Subcutaneous abdominal adipose tissue (tissue), 5 donors: ENCODE data around the gene DPYD.

Experiments used
- H3K27ac ChIP-seq: one replicate; pipeline ENCODE4 v1.7.0; 2013; ENCODE audit warnings: low read depth, mild to moderate bottlenecking, inconsistent platforms, low read length, moderate library complexity
- H3K27me3 ChIP-seq, 5 donors: one replicate each; pipeline ENCODE4 v1.7.0; 2013; ENCODE audit warnings: low read length in 5 of 5, inconsistent platforms in 1 of 5; ENCODE audit not compliant: control insufficient read depth in 5 of 5, insufficient read depth in 4 of 5
- H3K36me3 ChIP-seq, 5 donors: one replicate each; pipeline ENCODE4 v1.7.0; 2013; ENCODE audit warnings: low read length in 5 of 5; ENCODE audit not compliant: control insufficient read depth in 5 of 5, insufficient read depth in 5 of 5
- H3K4me1 ChIP-seq, 5 donors: one replicate each; pipeline ENCODE4 v1.7.0; 2013; ENCODE audit warnings: low read length in 5 of 5, mild to moderate bottlenecking in 3 of 5, moderate library complexity in 1 of 5; ENCODE audit not compliant: control insufficient read depth in 5 of 5, insufficient read depth in 5 of 5
- H3K4me3 ChIP-seq, 5 donors: one replicate each; pipeline ENCODE4 v1.7.0; 2013; ENCODE audit warnings: low read length in 5 of 5, low read depth in 1 of 5
- H3K9ac ChIP-seq, 5 donors: one replicate each; pipeline ENCODE4 v1.7.0; 2013; ENCODE audit warnings: low read length in 5 of 5, mild to moderate bottlenecking in 4 of 5, moderate library complexity in 3 of 5
- H3K9me3 ChIP-seq, 5 donors: one replicate each; pipeline ENCODE4 v1.7.0; 2013; ENCODE audit warnings: low read length in 5 of 5; ENCODE audit not compliant: control insufficient read depth in 5 of 5
- donor health status: healthy.
- donor health status: healthy.
- donor health status: healthy.
- donor health status: healthy.
- donor health status: healthy.

The DPYD gene

DNA sequence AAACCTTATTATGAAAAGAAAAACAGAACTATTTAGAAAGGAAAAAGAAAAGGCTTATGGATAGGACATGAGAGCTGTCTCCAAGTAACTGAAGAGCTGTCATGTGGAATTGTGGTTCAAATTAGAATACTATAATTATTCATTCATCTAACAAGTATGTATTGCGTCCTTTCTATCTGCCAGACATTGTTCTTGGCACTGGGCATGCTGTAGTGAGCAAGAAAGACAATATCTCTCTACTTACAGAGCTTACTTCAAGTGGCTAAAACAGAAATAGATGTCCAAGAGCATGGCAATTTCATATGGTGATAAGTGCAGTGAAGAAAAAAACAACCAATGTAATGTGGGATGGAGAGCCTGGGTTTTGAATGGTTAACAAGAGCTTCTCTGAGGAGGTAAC, 413.0 kb downstream of the DPYD start:
- Histone ChIP-seq H3K4me3 (no peak overlapping the region), H3K27ac (no peak overlapping the region), H3K9me3 (peaks cover 3 to 8% (median 4%) of the 10 kb centered on the region in 5 donors), H3K36me3 (peaks cover 0 to 6% (median 0%) of the 10 kb centered on the region in 5 donors), H3K27me3 (no peaks in the 10 kb centered on the region), H3K4me1 (no peaks in the 10 kb centered on the region), H3K9ac (no peak overlapping the region)

DNA sequence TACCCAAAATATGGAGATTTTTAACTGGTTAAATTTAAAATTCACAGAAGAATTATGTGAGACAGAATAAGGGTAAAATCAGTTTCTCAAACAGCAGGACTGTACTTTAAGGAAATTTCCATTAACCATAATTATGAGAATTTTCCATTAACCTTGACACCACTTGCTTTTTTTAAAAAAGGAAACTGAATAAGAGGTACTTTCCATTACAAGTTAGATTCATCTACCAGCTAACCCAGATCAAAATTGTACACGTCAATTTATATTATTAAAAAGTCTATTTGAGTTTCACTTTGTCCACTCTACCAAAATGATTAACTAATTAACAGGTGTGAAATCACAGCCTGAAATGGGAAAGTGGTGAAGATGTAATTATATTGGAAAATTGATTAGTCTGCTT, 414.5 kb downstream of the DPYD start:
- Histone ChIP-seq H3K27ac (no peak overlapping the region), H3K4me1 (no peaks in the 10 kb centered on the region), H3K27me3 (no peaks in the 10 kb centered on the region), H3K4me3 (no peak overlapping the region), H3K9me3 (peaks cover 3 to 8% (median 4%) of the 10 kb centered on the region in 5 donors), H3K9ac (no peak overlapping the region), H3K36me3 (peaks cover 0 to 6% (median 0%) of the 10 kb centered on the region in 5 donors)

DNA sequence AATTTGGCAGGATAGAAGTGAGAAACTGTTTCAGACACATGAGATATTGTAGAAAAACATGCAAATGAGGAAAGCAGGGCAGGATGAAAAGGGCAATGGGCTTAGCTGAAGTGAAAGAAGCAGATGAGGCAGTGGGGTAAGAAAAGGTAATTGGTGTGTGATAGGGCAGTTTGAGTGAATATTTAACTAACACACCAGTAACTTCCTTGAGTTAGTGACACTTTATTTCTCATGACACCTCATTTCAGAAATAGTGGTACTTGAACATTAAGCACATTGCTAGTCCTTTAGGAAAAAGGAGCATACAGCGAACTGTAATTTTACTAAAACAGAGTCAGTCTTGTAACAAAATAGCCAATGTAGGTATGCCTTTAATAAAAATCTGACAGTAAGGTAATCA, 415.0 kb downstream of the DPYD start:
- H3K36me3 ChIP-seq = peaks cover 0 to 5% (median 0%) of the 10 kb centered on the region in 5 donors
- no peaks in the 10 kb centered on the region for H3K27me3 ChIP-seq
- no peak overlapping the region for H3K27ac ChIP-seq
- H3K9ac ChIP-seq = no peak overlapping the region
- no peak overlapping the region for H3K4me3 ChIP-seq
- peaks cover 3 to 8% (median 4%) of the 10 kb centered on the region in 5 donors for H3K9me3 ChIP-seq
- H3K4me1 ChIP-seq = no peaks in the 10 kb centered on the region

DNA sequence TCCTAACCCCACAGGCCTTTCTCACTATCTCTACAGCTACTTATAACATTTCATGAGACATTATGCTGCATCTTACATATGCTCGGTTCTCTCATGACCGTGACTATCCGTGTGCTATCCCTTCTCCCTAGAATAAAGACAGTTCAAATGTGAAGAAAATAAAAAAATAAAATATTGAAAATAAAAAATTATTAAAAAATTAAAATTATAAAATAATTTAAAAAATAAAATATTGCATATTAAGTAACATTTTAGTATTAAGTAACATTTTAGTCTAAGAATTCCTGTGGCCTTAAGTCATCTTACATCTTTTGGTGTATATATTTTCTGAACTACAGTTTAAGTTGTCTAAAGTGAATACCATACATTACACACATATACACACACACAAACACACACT, 415.5 kb downstream of the DPYD start:
- H3K9ac ChIP-seq = no peak overlapping the region

DNA sequence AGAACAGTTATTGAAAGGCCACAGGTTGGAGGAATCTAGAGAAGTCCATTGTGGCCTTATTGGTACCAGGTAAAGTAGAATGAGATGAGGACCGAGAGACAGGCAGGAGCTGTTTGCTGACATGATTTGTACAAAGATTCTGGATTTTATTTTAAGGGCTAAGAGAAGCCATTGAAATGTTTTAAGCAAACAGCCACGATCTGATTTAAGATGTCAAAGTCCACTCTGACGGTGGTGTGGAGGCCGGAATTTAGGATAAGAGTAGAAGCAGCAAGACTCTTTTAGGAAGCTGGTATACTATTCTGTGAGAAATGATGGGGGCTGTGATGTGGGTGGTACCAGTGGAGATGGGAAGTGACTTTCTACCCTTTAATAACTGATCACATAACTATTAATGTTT, 418.5 kb downstream of the DPYD start:
- Histone ChIP-seq H3K4me3 (no peak overlapping the region), H3K9me3 (no peaks in the 10 kb centered on the region), H3K4me1 (peaks cover 0 to 5% (median 0%) of the 10 kb centered on the region in 5 donors), H3K27me3 (no peaks in the 10 kb centered on the region), H3K36me3 (no peaks in the 10 kb centered on the region), H3K9ac (no peak overlapping the region), H3K27ac (no peak overlapping the region)

More for the DNA sequence above, 415.5 kb downstream of the DPYD start:
- H3K9me3 ChIP-seq = peaks cover 0 to 4% (median 0%) of the 10 kb centered on the region in 5 donors
- H3K27ac ChIP-seq = no peak overlapping the region
- no peak overlapping the region for H3K4me3 ChIP-seq
- H3K27me3 ChIP-seq = no peaks in the 10 kb centered on the region
- H3K36me3 ChIP-seq = no peaks in the 10 kb centered on the region
- H3K4me1 ChIP-seq = peaks cover 0 to 3% (median 0%) of the 10 kb centered on the region in 5 donors

DNA sequence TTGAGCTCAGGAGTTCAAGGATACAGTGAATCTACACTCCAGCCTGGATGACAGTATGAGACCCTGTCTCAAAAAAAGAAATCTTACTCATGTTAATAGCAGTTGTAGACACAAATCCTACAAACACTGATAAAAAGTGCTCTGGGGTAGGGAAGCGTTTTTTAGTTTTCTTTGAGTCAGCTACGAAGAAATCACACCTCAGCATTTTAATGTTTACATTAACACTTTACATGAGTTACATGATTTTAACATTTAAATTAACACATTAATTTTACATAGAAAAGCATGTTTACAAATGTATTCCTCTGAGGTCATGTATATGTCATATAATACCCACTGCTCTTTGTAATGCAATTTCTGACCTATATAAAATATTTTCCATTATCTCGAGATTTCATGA, 419.2 kb downstream of the DPYD start:
- H3K4me3 ChIP-seq = no peak overlapping the region
- H3K9me3 ChIP-seq = no peaks in the 10 kb centered on the region
- H3K9ac ChIP-seq = no peak overlapping the region
- no peaks in the 10 kb centered on the region for H3K36me3 ChIP-seq
- H3K4me1 ChIP-seq = peaks cover 0 to 5% (median 0%) of the 10 kb centered on the region in 5 donors
- H3K27ac ChIP-seq = no peak overlapping the region
- H3K27me3 ChIP-seq = no peaks in the 10 kb centered on the region

DNA sequence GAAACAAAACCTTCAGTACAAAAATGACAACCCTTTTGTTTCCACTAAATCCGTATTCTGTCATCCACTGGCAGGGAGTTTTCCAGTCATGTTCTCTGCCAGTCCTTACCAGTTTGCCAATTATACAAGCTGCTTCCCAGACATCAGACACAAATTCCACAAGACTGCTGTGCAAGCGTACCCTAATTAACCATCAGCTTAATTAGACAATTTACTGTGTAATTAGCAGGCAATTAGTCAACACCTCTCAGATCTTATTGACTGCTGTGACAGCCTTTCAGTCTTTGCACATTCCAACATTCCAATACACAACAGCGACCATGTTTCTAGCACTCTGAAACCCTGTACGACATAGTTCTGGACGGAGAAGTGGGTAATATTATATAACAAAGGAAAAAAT, 420.1 kb downstream of the DPYD start:
- no peak overlapping the region for H3K9ac ChIP-seq
- H3K4me3 ChIP-seq = no peak overlapping the region
- H3K9me3 ChIP-seq = no peaks in the 10 kb centered on the region
- H3K36me3 ChIP-seq = no peaks in the 10 kb centered on the region
- H3K4me1 ChIP-seq = peaks cover 0 to 5% (median 0%) of the 10 kb centered on the region in 5 donors
- no peaks in the 10 kb centered on the region for H3K27me3 ChIP-seq
- no peak overlapping the region for H3K27ac ChIP-seq

DNA sequence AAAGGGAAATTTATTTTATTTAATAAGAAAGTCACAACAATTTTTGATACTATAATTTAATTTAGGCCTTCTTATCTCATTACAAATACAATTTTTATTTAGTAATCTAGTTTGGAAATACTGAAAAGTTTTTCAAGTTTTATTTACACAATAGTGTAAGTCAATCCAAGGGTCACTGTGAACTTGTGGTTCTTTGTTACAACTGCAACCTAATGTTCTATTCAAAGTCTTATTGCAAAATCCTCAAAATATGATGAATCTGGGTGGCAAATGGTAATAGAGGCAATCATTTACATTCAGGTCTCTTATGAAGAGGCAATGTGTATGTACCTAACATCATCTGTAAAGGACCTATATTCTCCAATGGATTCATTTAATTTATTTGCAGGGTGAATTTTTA, 421.2 kb downstream of the DPYD start:
- no peaks in the 10 kb centered on the region for H3K36me3 ChIP-seq
- peaks cover 0 to 5% (median 0%) of the 10 kb centered on the region in 5 donors for H3K4me1 ChIP-seq
- no peak overlapping the region for H3K27ac ChIP-seq
- H3K9me3 ChIP-seq = no peaks in the 10 kb centered on the region
- H3K4me3 ChIP-seq = no peak overlapping the region
- no peak overlapping the region for H3K9ac ChIP-seq
- no peaks in the 10 kb centered on the region for H3K27me3 ChIP-seq

DNA sequence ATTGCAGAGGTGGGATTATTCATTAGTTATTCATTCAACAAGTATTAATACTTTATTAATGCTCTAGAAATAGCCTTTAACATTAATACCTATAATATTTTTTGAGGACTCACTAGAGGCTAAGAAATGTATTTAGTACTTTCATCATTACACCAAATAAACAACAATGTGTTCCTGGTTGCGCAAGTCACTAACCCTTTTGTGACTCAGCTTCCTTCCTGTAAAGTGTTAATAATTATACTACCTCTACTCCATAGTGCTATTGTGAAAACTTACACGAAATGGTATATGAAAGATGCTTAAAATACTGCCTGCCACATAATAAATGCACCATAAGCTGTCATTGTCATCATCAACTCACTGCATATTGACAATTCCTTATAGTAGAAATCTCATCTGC, 431.0 kb downstream of the DPYD start:
- Histone ChIP-seq H3K36me3 (no peaks in the 10 kb centered on the region), H3K27me3 (no peaks in the 10 kb centered on the region), H3K9me3 (no peaks in the 10 kb centered on the region), H3K9ac (no peak overlapping the region), H3K27ac (no peak overlapping the region), H3K4me1 (no peaks in the 10 kb centered on the region), H3K4me3 (no peak overlapping the region)

DNA sequence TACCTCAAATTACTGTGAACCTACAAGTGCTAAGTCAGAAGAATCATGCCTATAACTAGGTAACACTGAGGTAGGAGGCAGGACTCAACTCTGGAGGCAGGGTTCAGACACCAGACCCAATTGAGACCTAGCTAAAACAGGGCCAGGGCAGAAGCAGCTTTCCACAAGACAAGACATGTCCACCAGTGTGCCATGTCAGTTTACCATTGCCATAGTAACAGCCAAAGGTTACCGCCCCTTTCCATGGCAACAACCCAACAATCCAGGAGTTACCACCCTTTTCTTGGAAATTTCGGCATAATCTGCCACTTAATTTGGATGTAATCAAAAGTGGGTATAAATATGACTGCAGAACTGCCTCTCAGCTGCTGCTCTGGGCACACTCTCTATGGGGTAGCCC, 432.3 kb downstream of the DPYD start:
- no peaks in the 10 kb centered on the region for H3K36me3 ChIP-seq
- no peak overlapping the region for H3K27ac ChIP-seq
- H3K4me3 ChIP-seq = no peak overlapping the region
- no peaks in the 10 kb centered on the region for H3K4me1 ChIP-seq
- no peaks in the 10 kb centered on the region for H3K9me3 ChIP-seq
- no peaks in the 10 kb centered on the region for H3K27me3 ChIP-seq
- H3K9ac ChIP-seq = no peak overlapping the region

DNA sequence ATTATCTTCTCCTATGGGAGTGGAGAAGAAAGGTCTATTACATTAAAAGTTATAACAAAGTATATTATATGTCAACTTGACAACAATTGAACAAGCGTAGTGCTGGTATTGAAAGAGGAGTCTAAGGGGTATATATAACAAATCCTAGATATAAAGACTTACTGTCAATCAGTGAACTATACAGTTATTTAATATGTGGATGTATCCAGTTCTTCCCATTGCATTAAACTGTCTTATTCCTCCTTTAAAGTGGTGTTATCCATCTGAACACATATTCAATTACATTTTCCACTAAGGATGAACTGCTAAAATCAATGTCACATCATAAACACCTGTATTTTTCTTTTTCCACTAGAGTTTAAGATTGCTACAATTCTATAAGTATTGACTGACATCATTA, 438.8 kb downstream of the DPYD start:
- peaks cover 0 to 3% (median 0%) of the 10 kb centered on the region in 5 donors for H3K9me3 ChIP-seq
- no peaks in the 10 kb centered on the region for H3K27me3 ChIP-seq
- H3K9ac ChIP-seq = no peak overlapping the region
- H3K4me1 ChIP-seq = no peaks in the 10 kb centered on the region
- peaks cover 0 to 4% (median 0%) of the 10 kb centered on the region in 5 donors for H3K36me3 ChIP-seq
- H3K4me3 ChIP-seq = no peak overlapping the region
- no peak overlapping the region for H3K27ac ChIP-seq
